GM23338 (cell line): Measurements from ENCODE around the gene CD3G. TPM values are rescaled to one million over a fixed set of nuclear protein-coding genes. Genes with fewer than 3 reads are reported as not detected.

Experiments
- ATAC-seq: fragments of 200-7000 bp; cut with Tn5 transposase; 3 replicates; pipeline ENCODE4 v1.9.1; 2020
- DNase-seq: peaks from one replicate; pipeline ENCODE4 v3.0.0-alpha.2; 2015; ENCODE audit warnings: low spot score
- H2AFZ ChIP-seq: fragments of 200-600 bp; sonication (generic); 2 replicates; pipeline ENCODE4 v1.8.0; 2016; ENCODE audit warnings: antibody characterized with exemption, mild to moderate bottlenecking, moderate library complexity
- H3F3A ChIP-seq: fragments of 200-600 bp; sonication (generic); replicated peaks from 2 replicates; pipeline ENCODE4 v1.8.0; 2017; ENCODE audit warnings: antibody characterized with exemption, mixed run types, low read depth
- H3K27ac ChIP-seq: fragments of 200-600 bp; sonication (generic); 2 replicates; pipeline ENCODE4 v1.6.1; 2016; ENCODE audit warnings: low read depth
- H3K27me3 ChIP-seq: fragments of 200-600 bp; sonication (generic); 2 replicates; pipeline ENCODE4 v1.8.0; 2016; ENCODE audit warnings: mild to moderate bottlenecking, mixed run types, moderate library complexity; ENCODE audit not compliant: insufficient read depth
- H3K36me3 ChIP-seq: fragments of 200-600 bp; sonication (generic); 2 replicates; pipeline ENCODE4 v1.8.0; 2016; ENCODE audit warnings: mild to moderate bottlenecking; ENCODE audit not compliant: insufficient read depth
- H3K4me1 ChIP-seq: fragments of 200-600 bp; sonication (generic); 2 replicates; pipeline ENCODE4 v1.8.0; 2016; ENCODE audit warnings: mild to moderate bottlenecking, moderate library complexity; ENCODE audit not compliant: insufficient read depth
- H3K4me2 ChIP-seq: fragments of 200-600 bp; sonication (generic); 2 replicates; pipeline ENCODE4 v1.7.1; 2017; ENCODE audit warnings: mixed run types
- H3K4me3 ChIP-seq: fragments of 200-600 bp; sonication (generic); 2 replicates; pipeline ENCODE4 v1.6.1; 2016; ENCODE audit warnings: mixed run types
- H3K79me2 ChIP-seq: fragments of 200-600 bp; sonication (generic); replicated peaks from 2 replicates; pipeline ENCODE4 v1.8.0; 2017; ENCODE audit warnings: mild to moderate bottlenecking; ENCODE audit not compliant: insufficient read depth
- H3K9me2 ChIP-seq: fragments of 200-600 bp; sonication (generic); 2 replicates; pipeline ENCODE4 v1.8.0; 2017; ENCODE audit not compliant: insufficient read depth
- H4K20me1 ChIP-seq: fragments of 200-600 bp; sonication (generic); replicated peaks from 2 replicates; pipeline ENCODE4 v1.8.0; 2017; ENCODE audit warnings: mild to moderate bottlenecking; ENCODE audit not compliant: insufficient read depth
- H3K27ac Mint-ChIP-seq: 2 replicates; pipeline ENCODE4 v1.8.0; 2020; ENCODE audit warnings: inconsistent platforms, mild to moderate bottlenecking, moderate library complexity, mixed read lengths
- H3K27me3 Mint-ChIP-seq: 3 replicates; pipeline ENCODE4 v1.8.0; 2022; ENCODE audit warnings: low read depth, mild to moderate bottlenecking, moderate library complexity, mixed read lengths, inconsistent platforms; ENCODE audit not compliant: insufficient read depth, poor library complexity
- H3K36me3 Mint-ChIP-seq: 3 replicates; pipeline ENCODE4 v1.8.0; 2021; ENCODE audit warnings: low read depth, mild to moderate bottlenecking, inconsistent platforms, moderate library complexity, mixed read lengths
- H3K4me1 Mint-ChIP-seq: 3 replicates; pipeline ENCODE4 v1.8.0; 2020; ENCODE audit warnings: mild to moderate bottlenecking, inconsistent platforms, mixed read lengths
- H3K4me3 Mint-ChIP-seq: 3 replicates; pipeline ENCODE4 v1.8.0; 2021; ENCODE audit warnings: moderate library complexity, mild to moderate bottlenecking, inconsistent platforms, mixed read lengths
- H3K9me3 Mint-ChIP-seq: 3 replicates; pipeline ENCODE4 v1.8.0; 2020; ENCODE audit warnings: moderate library complexity, mild to moderate bottlenecking, inconsistent platforms, mixed read lengths
- CREB1 ChIP-seq: fragments of 250-450 bp; sonication (Bioruptor Pico); IDR thresholded peaks from 2 replicates; pipeline ENCODE4 v1.5.0; 2020; ENCODE audit warnings: low read depth, mild to moderate bottlenecking, moderate library complexity
- CTCF ChIP-seq, 2 experiments: fragments of 200-600 bp in 1 of 2; sonication (generic) in 1 of 2; conservative IDR thresholded peaks; 2 replicates each; pipeline versions ENCODE4 v1.5.1 to v1.6.1; 2016 to 2017; ENCODE audit warnings: antibody characterized with exemption in 2 of 2, low read depth in 2 of 2, mild to moderate bottlenecking in 2 of 2, moderate library complexity in 1 of 2
- EZH2 ChIP-seq: fragments of 200-600 bp; sonication (generic); IDR thresholded peaks from one replicate; pipeline ENCODE4 v1.8.0; 2017; ENCODE audit warnings: antibody characterized with exemption, mild to moderate bottlenecking, low read depth; ENCODE audit not compliant: unreplicated experiment
- EZH2phosphoT487 ChIP-seq: fragments of 200-600 bp; sonication (generic); IDR thresholded peaks from one replicate; pipeline ENCODE4 v1.8.1; 2018; ENCODE audit warnings: antibody characterized with exemption; ENCODE audit not compliant: unreplicated experiment
- JUNB ChIP-seq: IDR thresholded peaks from one replicate; pipeline ENCODE4 v1.6.1; 2016; ENCODE audit warnings: antibody characterized with exemption; ENCODE audit not compliant: unreplicated experiment
- NANOG ChIP-seq: IDR thresholded peaks from 2 replicates; pipeline ENCODE4 v1.6.1; 2016; ENCODE audit warnings: antibody characterized with exemption, borderline replicate concordance
- POLR2AphosphoS5 ChIP-seq: IDR thresholded peaks from 2 replicates; pipeline ENCODE4 v1.6.1; 2016; ENCODE audit warnings: antibody characterized with exemption, low read depth
- REST ChIP-seq: IDR thresholded peaks from one replicate; pipeline ENCODE4 v1.6.1; 2018; ENCODE audit warnings: antibody characterized with exemption; ENCODE audit not compliant: unreplicated experiment
- STAT1 ChIP-seq: IDR thresholded peaks from one replicate; pipeline ENCODE4 v1.6.1; 2016; ENCODE audit warnings: antibody characterized with exemption; ENCODE audit not compliant: unreplicated experiment
- ZNF114 ChIP-seq: fragments of 250-450 bp; sonication (Bioruptor Pico); IDR thresholded peaks from 2 replicates; pipeline ENCODE4 v1.5.0; 2020; ENCODE audit warnings: mild to moderate bottlenecking, moderate library complexity
- ZNF331 ChIP-seq: fragments of 250-450 bp; sonication (Bioruptor Pico); IDR thresholded peaks from 2 replicates; pipeline ENCODE4 v1.5.0; 2020; ENCODE audit warnings: low read depth, mild to moderate bottlenecking, moderate library complexity
- ZNF462 ChIP-seq: fragments of 250-450 bp; sonication (Bioruptor Pico); IDR thresholded peaks from 2 replicates; pipeline ENCODE4 v1.5.0; 2020; ENCODE audit warnings: mild to moderate bottlenecking, moderate library complexity
- polyA plus RNA-seq: library from polyadenylated mRNA; unstranded; fragments of >200 nt; fragmentation: Nextera tagmentation; extraction: Ambion mirVana; gene quantifications from 2 replicates; pipeline ENCODE4 v1.2.1, GENCODE V29; 2016
- total RNA-seq: library from RNA; depleted of rRNA; stranded (reverse); fragments of >200 nt; shearing (Covaris generic); gene quantifications from 2 replicates; pipeline ENCODE4 v1.2.3, GENCODE V29; 2014

The CD3G gene
- total and polyA plus RNA-seq, 2 experiments from 2014 or later, result not detected

GRCh38 chr11:118328745-118329144, 15.4 kb upstream of the CD3G start:
- DNase-seq (no peak), ATAC-seq (no peak)
- Histone ChIP-seq H3K27me3 (no peaks in the 10 kb centered on the region), H4K20me1 (no peaks in the 10 kb centered on the region), H2AFZ (no peak overlapping the region), H3K27ac (no peak overlapping the region), H3F3A (no peaks in the 10 kb centered on the region), H3K4me1 (no peaks in the 10 kb centered on the region), H3K36me3 (no peaks in the 10 kb centered on the region), H3K4me2 (no peak overlapping the region), H3K9me2 (no peaks in the 10 kb centered on the region), H3K4me3 (no peak overlapping the region), H3K79me2 (no peaks in the 10 kb centered on the region)
- no peaks in the 10 kb centered on the region for H3K4me1 Mint-ChIP-seq
- TF ChIP-seq EZH2, result no peak
- TF ChIP-seq STAT1, result no peak
- no peak for TF ChIP-seq JUNB
- no peak for TF ChIP-seq POLR2AphosphoS5
- H3K36me3 Mint-ChIP-seq, result peaks cover 7% of the 10 kb centered on the region; the same call in 2 of the 3 replicates
- peaks cover 28% of the 10 kb centered on the region for H3K9me3 Mint-ChIP-seq
- peaks cover 4% of the 10 kb centered on the region for H3K27me3 Mint-ChIP-seq
- no peak overlapping the region for H3K4me3 Mint-ChIP-seq
- H3K27ac Mint-ChIP-seq, result no peak overlapping the region

- H3K4me1 ChIP-seq, result no peaks in the 10 kb centered on the region
- H3K4me2 ChIP-seq, result no peak overlapping the region
- Mint-ChIP-seq H3K27me3 (peaks cover 8% of the 10 kb centered on the region), H3K27ac (no peak overlapping the region), H3K9me3 (peaks cover 23% of the 10 kb centered on the region), H3K36me3 (peaks cover 7% of the 10 kb centered on the region; the same call in 2 of the 3 replicates), H3K4me1 (no peaks in the 10 kb centered on the region), H3K4me3 (no peak overlapping the region)
- ATAC-seq (no peak), DNase-seq (no peak)
- H3K79me2 ChIP-seq, result no peaks in the 10 kb centered on the region
- H4K20me1 ChIP-seq, result no peaks in the 10 kb centered on the region
- no peaks in the 10 kb centered on the region for H3K27me3 ChIP-seq
- no peaks in the 10 kb centered on the region for H3K9me2 ChIP-seq
- H2AFZ ChIP-seq, result no peak overlapping the region
- H3K4me3 ChIP-seq, result no peak overlapping the region
- H3F3A ChIP-seq, result no peaks in the 10 kb centered on the region
- H3K36me3 ChIP-seq, result no peaks in the 10 kb centered on the region
- H3K27ac ChIP-seq, result no peak overlapping the region
- no peak for TF ChIP-seq CREB1 (CRISPR knock-in tag)
- TF ChIP-seq ZNF462 (CRISPR knock-in tag), result no peak
- no peak for TF ChIP-seq EZH2phosphoT487
- no peak for TF ChIP-seq POLR2AphosphoS5
- TF ChIP-seq REST, result no peak
- TF ChIP-seq ZNF331 (CRISPR knock-in tag), result no peak
- no peak for TF ChIP-seq CTCF (conservative IDR thresholded peaks at IDR 0.05; ENCODE audit: low read depth in 2 of 2)
- TF ChIP-seq EZH2, result no peak
- TF ChIP-seq NANOG, result no peak
- TF ChIP-seq STAT1, result no peak
- TF ChIP-seq ZNF114 (CRISPR knock-in tag), result no peak
Observed at GRCh38 chr11:118334745-118335144, 9.4 kb upstream of the CD3G start.
